ENCODE results near the gene UGT1A7.

The UGT1A7 gene

DNA sequence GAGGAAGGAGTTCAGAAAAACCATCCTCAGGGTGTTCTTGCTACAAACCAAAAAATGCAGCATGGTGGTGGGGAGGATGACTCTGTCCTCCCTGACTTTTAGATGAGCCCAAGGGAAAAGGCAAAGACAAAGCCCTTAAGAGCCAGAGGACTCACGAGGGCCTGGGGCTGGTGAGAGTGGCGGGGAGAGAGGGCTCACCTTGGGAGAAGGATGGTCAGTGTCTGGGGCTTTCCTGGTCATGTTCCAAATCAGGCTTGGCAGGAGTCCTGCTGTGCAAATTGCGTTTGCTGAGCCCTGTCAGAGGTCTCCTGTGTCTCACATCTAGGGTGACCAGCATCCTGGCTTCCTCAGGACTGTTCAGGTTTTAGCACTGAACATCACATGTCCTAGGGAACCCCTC lies 83.1 kb downstream of the UGT1A7 start:
- no peak for DNase-seq

GRCh38 chr2:233766416-233766815 lies 84.7 kb downstream of the UGT1A7 start:
- DNase-seq, result no peak

- no peak for DNase-seq
These were observed 86.4 kb downstream of the UGT1A7 start for GRCh38 chr2:233768076-233768475.

GRCh38 chr2:233769260-233769659 lies 87.6 kb downstream of the UGT1A7 start:
- DNase-seq, result no peak

DNA sequence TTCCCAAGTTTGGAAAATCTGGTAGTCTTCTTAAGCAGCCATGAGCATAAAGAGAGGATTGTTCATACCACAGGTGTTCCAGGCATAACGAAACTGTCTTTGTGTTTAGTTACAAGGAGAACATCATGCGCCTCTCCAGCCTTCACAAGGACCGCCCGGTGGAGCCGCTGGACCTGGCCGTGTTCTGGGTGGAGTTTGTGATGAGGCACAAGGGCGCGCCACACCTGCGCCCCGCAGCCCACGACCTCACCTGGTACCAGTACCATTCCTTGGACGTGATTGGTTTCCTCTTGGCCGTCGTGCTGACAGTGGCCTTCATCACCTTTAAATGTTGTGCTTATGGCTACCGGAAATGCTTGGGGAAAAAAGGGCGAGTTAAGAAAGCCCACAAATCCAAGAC lies 90.5 kb downstream of the UGT1A7 start:
- DNase-seq, result no peak

DNA sequence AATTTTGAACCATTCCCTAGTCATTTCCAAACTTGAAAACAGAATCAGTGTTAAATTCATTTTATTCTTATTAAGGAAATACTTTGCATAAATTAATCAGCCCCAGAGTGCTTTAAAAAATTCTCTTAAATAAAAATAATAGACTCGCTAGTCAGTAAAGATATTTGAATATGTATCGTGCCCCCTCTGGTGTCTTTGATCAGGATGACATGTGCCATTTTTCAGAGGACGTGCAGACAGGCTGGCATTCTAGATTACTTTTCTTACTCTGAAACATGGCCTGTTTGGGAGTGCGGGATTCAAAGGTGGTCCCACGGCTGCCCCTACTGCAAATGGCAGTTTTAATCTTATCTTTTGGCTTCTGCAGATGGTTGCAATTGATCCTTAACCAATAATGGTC lies 90.9 kb downstream of the UGT1A7 start:
- DNase-seq, result no peak

- DNase-seq, result no peak
These were observed 92.2 kb downstream of the UGT1A7 start for GRCh38 chr2:233773854-233774253.

DNA sequence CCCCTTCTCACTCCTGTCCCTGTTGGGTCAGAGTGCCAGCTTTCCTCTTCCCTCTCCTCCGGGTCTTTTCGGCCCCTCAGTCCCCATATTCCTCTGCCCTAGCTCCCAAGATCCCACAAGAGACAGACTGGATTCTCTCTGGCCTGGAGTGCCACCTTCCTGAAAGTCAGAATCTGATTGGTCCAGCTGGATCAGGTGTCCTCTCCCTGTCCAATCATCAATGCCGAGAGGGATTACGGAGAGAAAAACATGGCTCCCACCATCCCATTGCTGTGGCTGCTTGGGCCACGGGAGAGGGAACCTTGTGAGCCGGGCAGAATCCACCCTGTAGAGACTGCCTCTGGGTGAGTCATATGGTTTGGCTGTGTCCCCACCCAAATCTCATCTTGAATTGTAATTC lies 93.7 kb downstream of the UGT1A7 start:
- no peak for DNase-seq

DNA sequence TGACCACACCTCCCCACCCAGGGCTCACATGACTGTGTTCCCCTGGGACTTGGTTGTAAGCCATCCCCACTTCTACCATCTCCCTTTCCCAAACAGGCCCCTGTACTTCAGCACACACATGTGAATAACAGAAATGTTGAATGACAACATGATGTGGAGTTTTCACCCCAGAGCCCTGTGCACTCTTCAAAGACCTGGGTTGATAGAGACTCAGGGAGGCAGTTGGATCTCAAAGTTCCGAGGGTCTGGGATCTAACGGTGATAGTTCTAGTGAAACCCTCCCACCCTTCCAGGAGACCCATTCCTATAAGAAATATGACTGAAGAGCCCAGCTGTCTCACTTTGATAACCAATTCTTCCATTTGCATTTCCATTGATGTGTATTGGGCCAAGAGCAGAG lies 96.3 kb downstream of the UGT1A7 start, which contains the start of gene MROH2A:
Gene MROH2A, plus strand, starts transcription at position 301 of the 400 bp plus-strand sequence. CDS start 1,029 bp downstream, outside the sequence.
- no peak for DNase-seq

- no peak for DNase-seq
These were observed 98.0 kb downstream of the UGT1A7 start for GRCh38 chr2:233779722-233780121.

- DNase-seq, result no peak
These were observed 99.1 kb downstream of the UGT1A7 start for GRCh38 chr2:233780771-233781170.

DNA sequence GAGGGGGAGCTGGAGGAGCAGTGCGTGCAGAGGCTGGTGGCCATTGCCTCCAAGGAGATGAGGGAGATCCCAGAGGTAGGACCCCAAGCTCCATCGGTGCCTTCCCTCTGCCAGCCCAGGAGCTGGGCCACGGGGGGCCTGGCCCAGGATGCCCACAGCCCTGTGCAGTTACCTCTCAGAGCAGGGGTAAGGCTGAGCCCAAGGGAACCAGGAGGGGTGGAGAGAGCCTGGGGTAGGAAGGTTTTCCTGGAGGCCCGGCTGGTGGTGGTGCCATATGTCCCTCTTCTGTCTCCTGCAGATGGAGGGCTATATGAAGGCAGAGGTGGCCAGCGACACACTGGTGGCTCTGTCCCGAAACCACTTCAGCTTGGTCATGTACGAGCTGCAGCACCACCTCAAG lies 107.9 kb downstream of the UGT1A7 start:
- DNase-seq, result no peak

GRCh38 chr2:233791151-233791882 lies 109.6 kb downstream of the UGT1A7 start:
- DNase-seq, result no peak

- no peak for DNase-seq
These were observed 110.2 kb downstream of the UGT1A7 start for GRCh38 chr2:233791883-233792329.

- DNase-seq, result no peak
These were observed 111.0 kb downstream of the UGT1A7 start for GRCh38 chr2:233792720-233793119.

DNA sequence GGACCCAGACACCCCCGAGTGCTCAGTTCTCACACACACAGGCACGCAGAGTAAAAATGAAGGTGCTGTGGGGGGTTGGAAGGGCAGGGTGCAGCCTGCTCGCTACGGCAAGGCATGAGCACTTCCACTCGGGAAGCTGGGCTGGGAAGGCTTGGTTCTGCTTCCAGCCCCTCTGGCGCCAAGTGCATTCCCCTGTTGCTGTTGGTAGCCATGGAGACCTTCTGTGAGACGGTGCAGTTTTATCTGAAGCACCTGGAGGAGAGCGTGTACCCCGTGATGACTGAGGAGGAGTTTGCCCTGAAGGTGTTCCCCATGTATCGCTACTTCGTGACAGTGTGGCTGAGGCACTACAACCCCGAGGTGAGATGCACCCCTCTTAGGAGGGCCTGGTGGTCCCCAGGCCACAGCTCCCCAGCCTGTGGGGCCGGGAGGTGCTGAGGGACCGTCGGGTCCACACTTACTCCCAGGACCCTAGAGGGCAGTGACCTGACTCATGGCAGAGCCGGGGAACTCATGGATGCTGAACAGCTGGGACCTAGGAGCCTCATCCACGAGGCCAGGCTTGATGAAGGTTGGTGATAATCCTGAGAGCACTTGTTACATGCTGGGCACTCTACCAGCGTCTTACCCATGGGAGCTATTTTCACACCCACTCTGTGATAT lies 111.9 kb downstream of the UGT1A7 start:
- DNase-seq, result no peak

- no peak for DNase-seq
These were observed 112.5 kb downstream of the UGT1A7 start for GRCh38 chr2:233794128-233794658.

- DNase-seq, result no peak
These were observed 114.1 kb downstream of the UGT1A7 start for GRCh38 chr2:233795735-233796171.

DNA sequence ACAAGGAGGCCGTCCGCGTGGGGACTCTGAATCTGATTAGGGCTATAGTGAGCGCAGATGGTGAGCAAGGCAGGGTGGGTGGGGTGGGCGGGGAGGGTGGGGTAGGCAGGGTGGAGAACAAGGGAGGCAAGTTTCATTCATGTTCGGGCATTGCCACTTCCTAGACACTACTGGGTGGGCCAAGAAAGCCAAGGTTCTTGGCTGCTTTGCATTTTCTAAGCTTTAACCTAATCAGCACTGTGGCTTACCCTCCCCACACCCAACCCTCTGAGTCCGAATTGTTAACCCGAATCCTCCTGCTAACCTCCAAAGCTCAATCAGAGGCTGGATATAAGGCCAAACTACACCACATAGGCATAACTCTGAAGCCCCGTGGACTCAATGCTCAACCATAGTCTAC lies 114.6 kb downstream of the UGT1A7 start:
- DNase-seq, result no peak

- DNase-seq, result no peak
These were observed 116.8 kb downstream of the UGT1A7 start for GRCh38 chr2:233798335-233799086.

DNA sequence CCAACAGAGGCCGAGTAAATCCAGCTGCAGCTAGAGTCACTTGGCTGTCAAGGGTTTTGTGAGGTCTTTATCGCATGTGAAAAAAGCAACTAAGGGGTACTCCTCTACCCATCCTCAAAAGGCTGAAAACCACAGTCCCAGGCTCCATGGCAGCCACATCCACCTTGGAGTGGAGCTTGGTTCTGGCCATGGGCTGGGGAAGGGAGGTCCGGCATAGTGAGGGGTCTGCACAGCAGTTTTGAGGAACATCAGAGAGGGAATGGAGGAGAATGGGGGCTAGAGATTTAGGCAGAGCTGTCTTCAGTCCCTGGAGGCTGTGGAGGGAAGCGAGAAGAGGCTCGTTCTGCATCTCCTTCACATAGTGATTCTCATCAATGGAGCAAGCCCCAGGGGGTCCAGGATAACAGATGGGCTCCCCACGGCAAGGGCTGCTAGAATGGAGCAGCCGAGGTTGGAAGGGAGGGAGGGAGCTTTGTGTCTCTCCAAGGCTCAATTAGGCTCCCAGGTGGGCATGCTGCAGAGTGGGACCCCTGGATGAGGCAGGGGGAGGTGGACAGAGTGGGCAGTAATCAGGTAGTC lies 117.5 kb downstream of the UGT1A7 start:
- no peak for DNase-seq

DNA sequence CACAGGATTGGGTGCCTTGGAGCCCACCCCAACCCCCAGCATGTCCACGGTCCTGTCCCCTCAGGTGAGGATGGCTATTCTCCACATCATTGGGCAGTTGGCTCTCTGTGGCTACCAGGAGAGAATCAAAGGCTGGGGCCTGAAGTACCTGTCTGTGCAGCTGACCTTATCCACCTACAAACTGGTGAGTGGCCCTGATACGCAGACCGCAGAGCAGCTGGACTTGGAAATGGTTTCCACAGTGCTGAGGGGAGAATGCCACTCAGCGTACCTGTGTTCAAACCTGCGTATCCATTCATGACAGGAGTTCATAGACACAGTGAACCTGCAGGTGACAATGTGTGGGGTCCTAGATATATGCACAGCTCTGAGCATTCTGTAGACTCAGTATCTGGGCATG lies 118.0 kb downstream of the UGT1A7 start:
- DNase-seq, result no peak

DNA sequence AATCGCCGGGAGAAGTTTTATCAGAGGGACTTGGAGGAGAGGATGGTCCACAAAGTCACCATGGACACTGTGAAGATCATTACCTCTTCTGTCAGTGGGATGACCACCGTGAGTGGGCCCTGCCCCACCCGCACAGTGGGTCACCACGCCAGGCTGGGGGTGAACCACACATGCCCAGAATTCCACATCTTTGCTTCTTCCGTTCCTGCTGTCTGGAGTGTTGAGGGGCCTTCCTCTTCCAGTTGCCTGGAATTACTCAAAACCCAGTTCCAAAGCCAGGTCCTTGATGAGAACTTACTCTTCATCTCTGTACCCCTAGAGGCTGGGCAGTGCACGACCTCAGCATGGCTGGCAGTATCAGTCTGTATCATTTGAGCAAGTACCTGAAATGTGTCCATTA lies 118.5 kb downstream of the UGT1A7 start:
- no peak for DNase-seq

All from T-helper 9 cell (primary cell).